Osteoblast (primary cell): ENCODE measurements around the gene CEACAM7. TPM values are rescaled to one million over a fixed set of nuclear protein-coding genes. Genes with fewer than 3 reads are reported as not detected.

Experiments
- DNase-seq: peaks from one replicate; pipeline ENCODE4 v3.0.0; 2011; ENCODE audit warnings: low spot score, mixed read lengths; ENCODE audit not compliant: insufficient read length; ENCODE audit errors: missing footprints
- H2AFZ ChIP-seq: 2 replicates; pipeline ENCODE4 v1.6.0; 2011; ENCODE audit warnings: mild to moderate bottlenecking, low read length
- H3K27ac ChIP-seq: 2 replicates; pipeline ENCODE4 v1.5.1; 2011; ENCODE audit warnings: mild to moderate bottlenecking, low read depth, low read length, moderate library complexity
- H3K27me3 ChIP-seq: 2 replicates; pipeline ENCODE4 v1.6.0; 2012; ENCODE audit warnings: mild to moderate bottlenecking, control low read depth, inconsistent platforms, low read length, moderate library complexity; ENCODE audit not compliant: insufficient read depth
- H3K36me3 ChIP-seq: 2 replicates; pipeline ENCODE4 v1.5.1; 2011; ENCODE audit warnings: mild to moderate bottlenecking, low read length, control low read depth, moderate library complexity; ENCODE audit not compliant: insufficient read depth
- H3K4me1 ChIP-seq: 2 replicates; pipeline ENCODE4 v1.5.1; 2011; ENCODE audit warnings: mild to moderate bottlenecking, low read length, control low read depth, moderate library complexity; ENCODE audit not compliant: insufficient read depth
- H3K4me2 ChIP-seq: 2 replicates; pipeline ENCODE4 v1.6.0; 2011; ENCODE audit warnings: mild to moderate bottlenecking, low read length; ENCODE audit not compliant: insufficient read depth
- H3K4me3 ChIP-seq: fragments of 200-600 bp; sonication (generic); 3 replicates; pipeline ENCODE4 v1.5.1; 2012; ENCODE audit warnings: mild to moderate bottlenecking, low read length, inconsistent platforms; ENCODE audit not compliant: insufficient read depth
- H3K79me2 ChIP-seq: 2 replicates; pipeline ENCODE4 v1.6.0; 2012; ENCODE audit warnings: mild to moderate bottlenecking, low read length, control low read depth, inconsistent platforms; ENCODE audit not compliant: insufficient read depth
- H3K9me3 ChIP-seq: 2 replicates; pipeline ENCODE4 v1.5.1; 2011; ENCODE audit warnings: low read depth, low read length, control low read depth
- H4K20me1 ChIP-seq: 2 replicates; pipeline ENCODE4 v1.6.0; 2012; ENCODE audit warnings: mild to moderate bottlenecking, low read length, control low read depth; ENCODE audit not compliant: insufficient read depth
- CTCF ChIP-seq: IDR thresholded peaks from 2 replicates; pipeline ENCODE4 v1.5.1; 2011; ENCODE audit warnings: mild to moderate bottlenecking, low read depth, low read length, moderate library complexity; ENCODE audit errors: extremely low read depth
- total RNA-seq: library from RNA; depleted of rRNA; stranded (reverse); fragments of >200 nt; gene quantifications from 2 replicates; pipeline ENCODE4 v1.2.3, GENCODE V29; 2012

Gene CEACAM7
- total RNA-seq, 1 donor, result not detected

GRCh38 chr19:41637484-41637883 is 50.6 kb downstream of the CEACAM7 start:
- no peaks in the 10 kb centered on the region for H4K20me1 ChIP-seq
- no peak overlapping the region for H3K27ac ChIP-seq
- H3K4me2 ChIP-seq, result no peak overlapping the region
- no peaks in the 10 kb centered on the region for H3K4me1 ChIP-seq
- no peak overlapping the region for H2AFZ ChIP-seq
- no peaks in the 10 kb centered on the region for H3K27me3 ChIP-seq
- H3K4me3 ChIP-seq, result no peak overlapping the region
- no peak for DNase-seq
- H3K79me2 ChIP-seq, result no peaks in the 10 kb centered on the region
- no peaks in the 10 kb centered on the region for H3K9me3 ChIP-seq
- H3K36me3 ChIP-seq, result no peaks in the 10 kb centered on the region
- no peak for TF ChIP-seq CTCF

GRCh38 chr19:41627966-41628675 is 59.9 kb downstream of the CEACAM7 start:
- no peaks in the 10 kb centered on the region for H3K27me3 ChIP-seq
- H3K79me2 ChIP-seq, result no peaks in the 10 kb centered on the region
- H3K4me3 ChIP-seq, result no peak overlapping the region
- no peaks in the 10 kb centered on the region for H3K4me1 ChIP-seq
- H4K20me1 ChIP-seq, result no peaks in the 10 kb centered on the region
- no peak for DNase-seq
- TF ChIP-seq CTCF, result no peak
- no peaks in the 10 kb centered on the region for H3K9me3 ChIP-seq
- no peak overlapping the region for H3K27ac ChIP-seq
- no peak overlapping the region for H2AFZ ChIP-seq
- H3K4me2 ChIP-seq, result no peak overlapping the region
- no peaks in the 10 kb centered on the region for H3K36me3 ChIP-seq

GRCh38 chr19:41626877-41627276 is 61.2 kb downstream of the CEACAM7 start, which contains the start of gene CEACAM4:
CEACAM4 (minus strand) TSS chr19:41627074; CDS start chr19:41626963, 111 bp downstream.
- Histone ChIP-seq H3K79me2 (no peaks in the 10 kb centered on the region), H4K20me1 (no peaks in the 10 kb centered on the region), H3K4me1 (no peaks in the 10 kb centered on the region), H3K4me3 (no peak within 1 kb of the TSS), H3K9me3 (no peaks in the 10 kb centered on the region), H3K36me3 (no peaks in the 10 kb centered on the region), H3K27ac (no peak within 1 kb of the TSS), H2AFZ (no peak within 1 kb of the TSS), H3K27me3 (no peaks in the 10 kb centered on the region), H3K4me2 (no peak within 1 kb of the TSS)
- no peak for TF ChIP-seq CTCF
- DNase-seq, result no peak

- Histone ChIP-seq H2AFZ (no peak overlapping the region), H4K20me1 (no peaks in the 10 kb centered on the region), H3K4me2 (no peak overlapping the region), H3K36me3 (no peaks in the 10 kb centered on the region), H3K9me3 (no peaks in the 10 kb centered on the region), H3K79me2 (no peaks in the 10 kb centered on the region), H3K4me3 (no peak overlapping the region), H3K27me3 (no peaks in the 10 kb centered on the region), H3K27ac (no peak overlapping the region), H3K4me1 (no peaks in the 10 kb centered on the region)
- no peak for DNase-seq
- TF ChIP-seq CTCF, result no peak
These were observed 61.8 kb downstream of the CEACAM7 start for GRCh38 chr19:41626278-41626677.
